KOPT-K1 (cell line): ENCODE data around the gene NR1D1.

Source experiments
- H3K27ac ChIP-seq: fragments of 200-600 bp; sonication (generic); 2 replicates; pipeline ENCODE4 v1.5.1; 2016; ENCODE audit warnings: antibody characterized with exemption, mild to moderate bottlenecking, low read depth, low read length; ENCODE audit not compliant: poor library complexity, severe bottlenecking
- H3K36me3 ChIP-seq: fragments of 200-600 bp; sonication (generic); 2 replicates; pipeline ENCODE4 v1.5.1; 2017; ENCODE audit warnings: antibody characterized with exemption, mild to moderate bottlenecking, low read length, moderate library complexity; ENCODE audit not compliant: insufficient read depth
- H3K9me3 ChIP-seq: fragments of 200-600 bp; sonication (generic); 2 replicates; pipeline ENCODE4 v1.5.1; 2017; ENCODE audit warnings: antibody characterized with exemption, low read length, mild to moderate bottlenecking; ENCODE audit not compliant: insufficient read depth, poor library complexity, severe bottlenecking

NR1D1 gene

DNA sequence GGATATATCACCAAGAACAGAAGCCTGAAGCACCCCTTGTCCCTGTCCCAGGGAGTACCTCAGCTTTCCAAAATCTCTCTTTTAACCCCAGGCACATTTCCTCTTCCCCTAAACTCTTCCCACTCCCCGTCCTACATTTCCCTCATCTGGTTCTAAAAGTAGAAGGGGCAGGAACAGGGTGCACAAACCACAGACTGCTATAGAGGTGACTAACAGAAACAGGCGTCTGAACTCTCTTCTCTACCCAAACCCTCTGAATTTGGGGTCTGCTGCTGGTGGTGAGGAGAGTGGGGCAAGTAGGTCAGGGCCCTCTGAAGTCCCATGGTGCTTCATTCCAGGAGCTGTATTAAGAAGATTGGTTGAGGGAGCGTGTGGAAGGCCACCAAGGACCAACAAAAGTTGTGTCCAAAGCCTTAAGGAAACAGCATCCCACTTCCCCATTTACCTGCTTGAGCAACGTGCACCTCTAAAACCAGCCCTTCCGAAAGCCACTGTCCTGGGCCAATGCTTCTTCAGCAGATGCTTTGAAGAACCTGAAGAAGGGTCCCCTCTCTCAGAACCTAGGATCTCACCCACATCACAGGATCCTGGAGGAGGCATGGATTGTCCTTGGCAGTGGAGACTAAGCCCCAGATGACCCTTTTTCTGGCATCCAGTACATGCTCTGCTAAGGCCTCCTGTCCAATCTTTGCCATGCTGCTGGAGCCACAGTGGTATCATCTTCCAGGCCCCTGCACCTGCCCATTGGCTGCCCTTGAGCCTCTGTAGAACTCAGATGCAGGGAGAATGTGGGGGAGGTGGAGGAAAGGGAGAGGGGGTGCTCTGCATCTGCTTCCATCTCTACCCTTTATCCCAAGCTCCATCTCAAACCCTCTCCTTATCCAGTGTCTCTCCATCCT lies 5.7 kb upstream of the NR1D1 start:
- H3K9me3 ChIP-seq, result no peaks in the 10 kb centered on the region
- peak overlapping the region; percentile 82 for H3K27ac ChIP-seq

GRCh38 chr17:40104594-40105486 lies 4.5 kb upstream of the NR1D1 start:
- H3K36me3 ChIP-seq, result no peaks in the 10 kb centered on the region
- peak overlapping the region; percentile 82 for H3K27ac ChIP-seq
- no peaks in the 10 kb centered on the region for H3K9me3 ChIP-seq

More for the DNA sequence above, 5.7 kb upstream of the NR1D1 start:
- no peaks in the 10 kb centered on the region for H3K36me3 ChIP-seq

- Histone ChIP-seq H3K27ac (peak overlapping the region; percentile 82), H3K36me3 (no peaks in the 10 kb centered on the region), H3K9me3 (no peaks in the 10 kb centered on the region)
These were observed 3.3 kb upstream of the NR1D1 start for GRCh38 chr17:40103688-40104087.

- Histone ChIP-seq H3K36me3 (no peaks in the 10 kb centered on the region), H3K27ac (peak overlapping the region; percentile 82), H3K9me3 (no peaks in the 10 kb centered on the region)
These were observed 2.8 kb upstream of the NR1D1 start for GRCh38 chr17:40103071-40103661.

DNA sequence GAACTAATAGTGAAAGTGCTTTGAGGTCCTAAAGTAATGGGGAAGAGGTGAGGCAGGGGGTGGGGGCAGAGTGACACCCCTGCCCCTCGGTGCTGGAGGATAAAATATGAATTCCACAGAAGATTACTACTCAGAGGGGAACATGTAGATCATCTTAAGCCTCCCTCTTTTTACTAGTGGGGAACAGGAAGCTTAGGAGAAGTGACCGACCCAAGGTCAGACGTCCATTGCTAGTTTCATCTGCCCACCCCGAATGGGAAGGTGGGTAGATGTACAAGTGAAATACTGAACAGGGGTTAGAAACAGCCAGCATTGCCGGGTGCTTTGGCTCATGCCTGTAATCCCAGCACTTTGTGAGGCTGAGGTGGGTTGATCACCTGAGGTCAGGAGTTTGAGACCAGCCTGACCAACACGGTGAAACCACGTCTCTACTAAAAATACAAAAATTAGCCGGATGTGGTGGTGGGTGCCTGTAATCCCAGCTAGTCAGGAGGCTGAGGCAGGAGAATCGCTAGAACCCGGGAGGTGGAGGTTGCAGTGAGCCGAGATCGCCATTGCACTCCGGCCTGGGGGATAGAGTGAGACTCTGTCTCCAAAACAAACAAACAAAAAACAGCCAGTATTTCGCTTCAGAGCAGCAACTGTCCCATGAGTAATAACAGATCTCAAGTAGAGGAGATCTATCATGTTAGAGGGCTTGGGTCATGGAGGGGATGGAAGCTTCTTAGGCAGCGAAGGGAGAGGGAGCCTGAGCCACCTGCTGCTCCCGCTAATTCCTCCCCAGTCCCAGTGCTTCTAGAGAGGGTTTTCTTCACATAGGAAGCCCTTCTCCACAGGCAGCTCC lies 1.2 kb upstream of the NR1D1 start:
- no peak overlapping the region for H3K27ac ChIP-seq
- no peaks in the 10 kb centered on the region for H3K9me3 ChIP-seq
- H3K36me3 ChIP-seq, result peaks cover 8% of the 10 kb centered on the region; the same call in 1 of the 2 replicates

DNA sequence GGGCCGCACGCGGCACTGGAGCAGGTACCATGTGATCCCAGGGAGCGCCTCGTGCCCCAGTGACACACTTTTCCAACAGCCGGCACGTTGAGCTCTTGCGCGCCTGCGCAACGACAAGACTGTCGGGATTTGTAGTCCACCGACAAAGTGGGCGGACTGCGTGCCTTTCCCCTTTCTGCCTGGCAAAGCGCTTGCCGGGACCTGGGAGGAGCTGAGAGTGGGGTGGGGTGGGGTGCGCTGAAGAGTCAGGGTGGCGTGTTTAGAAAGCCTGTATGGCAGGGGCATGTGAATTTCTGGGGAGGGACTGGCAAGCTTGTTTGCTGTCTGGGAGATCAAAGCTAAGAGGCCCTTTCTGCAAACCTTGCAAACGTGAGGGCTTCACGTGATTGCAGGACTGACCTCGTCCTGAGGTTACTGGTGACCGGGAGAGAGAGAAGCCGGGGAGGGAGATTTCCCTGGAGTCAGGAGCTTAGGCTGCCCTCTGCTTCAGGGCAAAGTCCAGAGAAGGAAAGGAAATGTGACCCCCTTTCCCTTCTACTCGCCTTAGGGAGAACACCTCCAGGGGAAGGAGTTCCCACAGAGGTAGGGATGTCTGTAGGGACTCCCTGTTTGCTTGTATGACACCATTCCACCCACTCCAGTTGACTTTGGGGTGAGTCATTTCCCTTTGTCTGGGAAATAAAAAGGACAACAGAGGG lies 429 bp upstream of the NR1D1 start:
- H3K27ac ChIP-seq, result peak overlapping the region; percentile 87
- no peaks in the 10 kb centered on the region for H3K9me3 ChIP-seq
- H3K36me3 ChIP-seq, result peaks cover 9% of the 10 kb centered on the region; the same call in 1 of the 2 replicates

DNA sequence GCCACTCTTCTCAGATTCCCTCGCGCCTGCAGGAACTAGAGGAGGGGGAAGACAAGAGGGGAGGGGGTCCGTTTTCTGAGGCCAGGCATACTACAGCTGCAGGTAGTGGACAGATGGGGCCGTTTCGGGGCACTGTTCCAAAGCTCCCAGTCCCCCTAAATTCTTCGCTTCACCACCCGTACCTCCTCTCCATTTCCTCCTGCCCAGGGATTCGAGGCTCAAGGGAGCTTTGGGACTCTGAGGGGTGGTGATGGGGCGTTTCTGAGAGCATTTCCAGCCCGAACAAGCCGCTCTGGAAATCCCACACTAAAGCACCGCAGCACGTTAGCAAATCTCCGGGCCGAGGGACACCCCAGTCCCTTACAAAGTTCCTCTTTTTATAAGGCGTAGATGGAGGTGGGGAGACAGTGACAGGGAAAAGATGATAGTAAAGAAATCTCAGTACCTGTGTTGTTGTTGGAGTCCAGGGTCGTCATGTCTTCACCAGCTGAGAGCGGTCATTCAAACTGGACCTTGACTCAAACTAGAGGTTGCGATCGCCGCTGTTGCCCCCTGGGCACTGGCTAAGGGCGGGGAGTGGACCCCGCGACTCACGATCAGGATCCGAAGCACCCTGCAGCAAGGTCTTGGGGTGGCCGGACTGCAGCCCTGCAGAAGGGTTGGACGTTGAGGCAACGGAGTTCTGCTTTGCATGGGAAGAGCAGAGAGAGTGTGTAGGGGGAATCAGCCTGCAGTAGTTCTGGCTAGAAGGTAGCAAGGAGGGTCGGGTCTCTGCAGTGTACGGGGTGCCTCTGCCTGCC lies 570 bp downstream of the NR1D1 start:
- no peaks in the 10 kb centered on the region for H3K9me3 ChIP-seq
- peaks cover 12% of the 10 kb centered on the region for H3K36me3 ChIP-seq
- peak overlapping the region; percentile 87 for H3K27ac ChIP-seq

GRCh38 chr17:40098846-40099618 lies 1.4 kb downstream of the NR1D1 start:
- Histone ChIP-seq H3K27ac (peak overlapping the region; percentile 87), H3K9me3 (no peaks in the 10 kb centered on the region), H3K36me3 (peaks cover 20% of the 10 kb centered on the region)

DNA sequence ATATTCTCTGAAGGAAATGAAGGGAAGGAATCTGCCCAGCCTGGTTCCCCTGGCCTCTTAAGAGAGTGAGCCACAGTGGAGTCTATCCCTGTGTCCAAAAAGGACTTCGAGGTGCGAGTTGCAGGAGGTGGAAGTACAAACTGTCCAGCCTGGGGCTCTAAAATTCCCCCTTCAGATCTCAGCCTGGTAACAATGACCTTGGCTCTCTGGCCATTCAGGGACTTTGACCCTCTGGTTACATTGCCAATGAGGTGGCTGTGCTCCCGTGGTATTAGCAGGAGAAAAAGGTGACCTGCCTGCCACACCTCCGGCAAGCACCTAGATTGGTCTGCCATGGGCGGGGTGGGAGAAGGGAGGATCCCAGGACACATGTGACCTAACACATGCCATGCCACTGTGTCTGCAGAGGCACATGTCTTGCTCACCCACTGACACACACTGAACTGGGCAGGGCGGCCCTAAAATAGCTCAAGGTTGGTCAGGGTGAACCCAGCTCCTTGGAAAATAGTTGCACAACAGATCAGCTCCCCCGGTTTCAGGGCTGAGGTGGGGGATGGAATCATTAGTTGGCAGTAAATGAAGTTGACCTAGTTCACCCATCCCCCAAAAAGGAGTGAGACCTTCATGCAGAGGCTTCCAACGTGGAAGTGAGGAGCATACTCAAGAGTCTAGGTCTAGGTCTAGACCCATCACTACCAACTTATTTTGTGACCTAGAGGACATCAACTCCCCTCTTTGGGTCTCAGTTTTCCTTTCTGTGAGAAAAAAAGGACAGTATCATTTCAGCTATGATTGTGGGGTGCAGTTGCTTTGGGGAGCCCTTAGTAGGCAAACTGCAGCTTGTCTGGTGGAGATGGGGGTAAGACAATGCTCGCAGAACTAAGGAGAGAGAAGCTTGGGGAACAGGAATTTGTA lies 2.2 kb downstream of the NR1D1 start:
- Histone ChIP-seq H3K36me3 (peaks cover 28% of the 10 kb centered on the region), H3K9me3 (no peaks in the 10 kb centered on the region), H3K27ac (peak overlapping the region; percentile 87)

DNA sequence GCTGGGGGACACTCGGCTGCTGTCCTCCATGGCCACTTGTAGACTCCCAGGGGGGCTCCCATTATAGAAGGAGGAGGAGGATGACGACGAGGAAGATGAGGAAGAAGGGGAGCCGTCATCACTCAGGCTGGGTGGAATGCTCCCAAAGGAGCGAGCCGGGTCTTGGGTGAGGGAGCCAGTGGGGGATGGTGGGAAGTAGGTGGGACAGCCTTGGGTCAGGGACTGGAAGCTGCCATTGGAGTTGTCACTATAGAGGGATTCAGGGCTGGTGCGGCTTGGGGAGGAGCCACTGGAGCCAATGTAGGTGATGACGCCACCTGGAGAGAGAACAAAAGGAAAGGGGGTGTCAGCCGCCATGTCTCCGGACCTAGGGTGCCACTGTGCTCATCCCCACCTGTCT lies 3.3 kb downstream of the NR1D1 start:
- Histone ChIP-seq H3K36me3 (peaks cover 35% of the 10 kb centered on the region), H3K9me3 (no peaks in the 10 kb centered on the region), H3K27ac (peak overlapping the region; percentile 87)

GRCh38 chr17:40095944-40096791 lies 4.2 kb downstream of the NR1D1 start:
- H3K9me3 ChIP-seq, result no peaks in the 10 kb centered on the region
- H3K36me3 ChIP-seq, result peaks cover 35% of the 10 kb centered on the region
- peak overlapping the region; percentile 87 for H3K27ac ChIP-seq
